HepG2 (cell line): ENCODE results near the gene PRELP. TPM values are rescaled to one million over a fixed set of nuclear protein-coding genes. Genes with fewer than 3 reads are reported as not detected.

Source experiments
- ATAC-seq: fragments of 200-7000 bp; cut with Tn5 transposase; 3 replicates; pipeline ENCODE4 v1.9.1; 2020; ENCODE audit warnings: mild to moderate bottlenecking, moderate library complexity
- BruUV-seq: library from RNA; stranded (reverse); fragments of 400-500 nt; replicated peaks from 2 replicates; lab custom pipeline; 2021; lab: Mats Ljungman, UMichigan
- CTCF ChIA-PET: fragments of 300-600 bp; formaldehyde crosslinking; extraction: SDS; loops from one replicate; lab custom pipeline; 2021; ENCODE audit warnings: low total read pairs, inconsistent platforms, low intra/inter-chr PET ratio; lab: Yijun Ruan, JAX
- POLR2A ChIA-PET: fragments of 350-600 bp; sonication (Branson Sonifier 250); formaldehyde crosslinking; loops from one replicate; lab custom pipeline; 2020; ENCODE audit warnings: antibody characterized with exemption, inconsistent platforms; lab: Yijun Ruan, JAX
- DNase-seq: peaks from one replicate; pipeline ENCODE4 v3.0.0-alpha.2; 2015; ENCODE audit warnings: low spot score
- FAIRE-seq: peaks from 3 replicates; lab custom pipeline; 2011; peaks lifted over from hg19 to GRCh38; lab: Jason Lieb, UNC
- H2AFZ ChIP-seq: one replicate; pipeline ENCODE4 v1.6.1; 2011; ENCODE audit warnings: low read length, inconsistent platforms
- H3K27ac ChIP-seq: fragments of 300-600 bp; 3 replicates; pipeline ENCODE4 v1.8.0; 2011; ENCODE audit warnings: mixed run types, mild to moderate bottlenecking, mixed read lengths, low read length, inconsistent platforms; ENCODE audit not compliant: insufficient read depth; ENCODE audit errors: extremely low read length
- H3K27me3 ChIP-seq, 2 experiments: fragments of 200-600 bp in 1 of 2; 2 replicates in 1 of 2; 3 replicates in 1 of 2; pipeline versions ENCODE4 v1.6.0 to v1.8.0; 2011; ENCODE audit warnings: low read length in 2 of 2, mild to moderate bottlenecking in 2 of 2, moderate library complexity in 2 of 2, inconsistent platforms in 1 of 2; ENCODE audit not compliant: insufficient read depth in 2 of 2, control insufficient read depth in 1 of 2
- H3K36me3 ChIP-seq, 2 experiments: fragments of 200-600 bp in 1 of 2; replicated peaks in 1 of 2; 2 replicates in 1 of 2; 3 replicates in 1 of 2; pipeline versions ENCODE4 v1.5.1 to v1.8.0; 2011; ENCODE audit warnings: low read length in 2 of 2, inconsistent platforms in 1 of 2; ENCODE audit not compliant: insufficient read depth in 2 of 2, control insufficient read depth in 1 of 2
- H3K4me1 ChIP-seq: 2 replicates; pipeline ENCODE4 v1.5.1; 2012; ENCODE audit warnings: low read length, inconsistent platforms; ENCODE audit not compliant: insufficient read depth
- H3K4me2 ChIP-seq: 2 replicates; pipeline ENCODE4 v1.6.0; 2011; ENCODE audit warnings: low read depth, low read length, inconsistent platforms
- H3K4me3 ChIP-seq, 3 experiments: fragments of 200-600 bp in 1 of 3; sonication (generic), shearing (Covaris generic) in 1 of 3; replicated peaks in 1 of 3; 2 replicates each; pipeline ENCODE4 v1.5.1; 2011 to 2016; ENCODE audit warnings: low read length in 3 of 3, inconsistent platforms in 2 of 3, low read depth in 2 of 3, mild to moderate bottlenecking in 2 of 3, control low read depth in 1 of 3, mixed read lengths in 1 of 3; ENCODE audit not compliant: insufficient read depth in 1 of 3
- H3K79me2 ChIP-seq: one replicate; pipeline ENCODE4 v1.6.1; 2011; ENCODE audit warnings: low read length, inconsistent platforms; ENCODE audit not compliant: insufficient read depth
- H3K9ac ChIP-seq: 2 replicates; pipeline ENCODE4 v1.6.0; 2011; ENCODE audit warnings: mild to moderate bottlenecking, low read depth, low read length, inconsistent platforms; ENCODE audit not compliant: insufficient read depth
- H3K9me3 ChIP-seq: 2 replicates; pipeline ENCODE4 v1.5.1; 2012; ENCODE audit warnings: mild to moderate bottlenecking, low read length
- H4K20me1 ChIP-seq: 2 replicates; pipeline ENCODE4 v1.6.0; 2011; ENCODE audit warnings: inconsistent platforms, mild to moderate bottlenecking, low read length, moderate library complexity; ENCODE audit not compliant: insufficient read depth
- KLF11 ChIP-seq: IDR thresholded peaks from 2 replicates; pipeline ENCODE4 v1.6.1; 2016; ENCODE audit warnings: missing compliant biosample characterization
- LCORL ChIP-seq, 2 experiments: fragments of 450-650 bp in 1 of 2; sonication (generic) in 1 of 2; formaldehyde crosslinking in 1 of 2; IDR thresholded peaks; 2 replicates each; pipeline versions ENCODE4 v1.5.0 to v1.6.1; 2017 to 2020; ENCODE audit warnings: antibody characterized with exemption in 1 of 2, missing genetic modification reagents in 1 of 2
- NFIB ChIP-seq: sonication (generic); formaldehyde crosslinking; IDR thresholded peaks from 2 replicates; pipeline ENCODE4 v1.9.0; 2021; ENCODE audit warnings: missing genetic modification reagents, mild to moderate bottlenecking, borderline replicate concordance
- ONECUT2 ChIP-seq: sonication (generic); formaldehyde crosslinking; IDR thresholded peaks from 2 replicates; pipeline ENCODE4 v1.4.0; 2020; ENCODE audit warnings: missing genetic modification reagents
- PAWR ChIP-seq: sonication (generic); formaldehyde crosslinking; IDR thresholded peaks from 2 replicates; pipeline ENCODE4 v1.4.0; 2020; ENCODE audit warnings: missing genetic modification reagents, mild to moderate bottlenecking, borderline replicate concordance
- PCBP1 ChIP-seq: fragments of 200-400 bp; formaldehyde crosslinking; IDR thresholded peaks from 2 replicates; pipeline ENCODE4 v1.6.1; 2017; ENCODE audit warnings: mild to moderate bottlenecking, low read depth, low read length, borderline replicate concordance
- SCMH1 ChIP-seq: sonication (generic); formaldehyde crosslinking; IDR thresholded peaks from 2 replicates; pipeline ENCODE4 v1.9.0; 2021; ENCODE audit warnings: missing genetic modification reagents, mild to moderate bottlenecking, borderline replicate concordance
- TBL1XR1 ChIP-seq: fragments of 150-350 bp; IDR thresholded peaks from 2 replicates; pipeline ENCODE4 v1.6.1; 2014; ENCODE audit warnings: borderline replicate concordance, low read length; ENCODE audit not compliant: partially characterized antibody
- TCF7L2 ChIP-seq: IDR thresholded peaks from 2 replicates; pipeline ENCODE4 v1.6.1; 2011; ENCODE audit warnings: mild to moderate bottlenecking, low read depth, low read length, moderate library complexity
- ZBTB7B ChIP-seq: sonication (generic); formaldehyde crosslinking; IDR thresholded peaks from 2 replicates; pipeline ENCODE4 v1.4.0; 2020; ENCODE audit warnings: missing genetic modification reagents
- ZNF546 ChIP-seq: sonication (generic); formaldehyde crosslinking; conservative IDR thresholded peaks from 2 replicates; pipeline ENCODE4 v1.8.1; 2023; ENCODE audit warnings: mild to moderate bottlenecking, missing genetic modification reagents
- ZNF674 ChIP-seq: sonication (generic); formaldehyde crosslinking; IDR thresholded peaks from 2 replicates; pipeline ENCODE4 v1.5.0; 2020; ENCODE audit warnings: low read depth, mild to moderate bottlenecking, missing genetic modification reagents
- ZNF737 ChIP-seq: sonication (generic); formaldehyde crosslinking; IDR thresholded peaks from 2 replicates; pipeline ENCODE4 v1.5.0; 2020; ENCODE audit warnings: missing genetic modification reagents, mild to moderate bottlenecking, borderline replicate concordance
- WGBS: methylation state at CpG from one replicate; pipeline ENCODE4 v1.1.6; 2017; ENCODE audit warnings: low lambda C conversion rate; 5-methylcytosine and 5-hydroxymethylcytosine counted together
- in situ Hi-C: cut with HindIII; loops from 2 replicates; pipeline ENCODE4 v1.10.0; 2017; ENCODE audit warnings: low pct_unique_long_range_greater_than_20kb; ENCODE audit not compliant: extremely low pct_ligation_motif_present
- intact Hi-C: fragments of 100-400 bp; cut with micrococcal nuclease; formaldehyde crosslinking; loops from one replicate; pipeline ENCODE4 v1.10.0; 2022; ENCODE audit not compliant: unreplicated experiment
- polyA plus RNA-seq, 8 experiments: library from polyadenylated mRNA; depleted of rRNA in 3 of 8; stranded (reverse) in 7 of 8; unstranded in 1 of 8; fragments of >200 nt; fragmentation: Illumina TruSeq in 4 of 8; extraction: Trizol in 4 of 8; gene quantifications; 2 replicates each; pipeline versions ENCODE4 v1.2.1 to v1.2.3, GENCODE V29; 2011 to 2016; ENCODE audit warnings: low read depth in 4 of 8, missing spikeins in 1 of 8, mixed read lengths in 1 of 8; ENCODE audit not compliant: insufficient read depth in 1 of 8
- total RNA-seq, 5 experiments: library from RNA; depleted of rRNA; stranded (reverse); fragments of >200 nt; fragmentation: Illumina TruSeq; extraction: Trizol; gene quantifications; 2 replicates each; pipeline ENCODE4 v1.2.3, GENCODE V29; 2016; ENCODE audit warnings: low read depth in 1 of 5
- TF ChIP-seq, protein P1 (sequence below): sonication (generic); formaldehyde crosslinking; IDR thresholded peaks from 2 replicates; pipeline ENCODE4 v1.4.0; 2020; ENCODE audit warnings: mild to moderate bottlenecking, missing genetic modification reagents
- TF ChIP-seq, protein P2 (sequence below): sonication (generic); formaldehyde crosslinking; IDR thresholded peaks from 2 replicates; pipeline ENCODE4 v1.4.0; 2020; ENCODE audit warnings: mild to moderate bottlenecking, missing genetic modification reagents, borderline replicate concordance
- TF ChIP-seq, protein P3 (sequence below): sonication (generic); formaldehyde crosslinking; IDR thresholded peaks from 2 replicates; pipeline ENCODE4 v1.4.0; 2020; ENCODE audit warnings: low read depth, missing genetic modification reagents

The PRELP gene
- total and polyA plus RNA-seq, 2 of the 13 experiments (the other 11 are each of a cell fraction or from before 2014, with no cell fraction given), result not detected

DNA sequence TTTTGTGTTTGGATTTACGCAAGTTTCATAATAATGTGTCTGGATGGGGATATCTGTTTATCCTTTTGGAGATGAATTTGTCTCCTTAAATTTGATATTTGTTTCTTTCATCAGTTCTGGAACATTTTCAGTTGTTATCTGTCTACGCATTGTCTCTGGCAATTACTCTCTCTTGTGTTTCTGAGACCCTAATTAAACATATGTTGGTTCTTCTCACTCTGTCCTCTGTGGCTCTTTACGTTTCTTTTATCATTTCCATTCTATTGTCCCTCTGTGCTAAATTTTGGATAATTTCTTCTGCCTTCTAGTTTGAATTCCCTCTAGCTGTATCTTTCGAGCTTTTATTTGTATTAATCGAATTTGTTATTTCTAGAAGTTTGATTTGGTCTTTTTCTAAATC, 17.5 kb upstream of the PRELP start:
- in situ Hi-C loops (no loop called here), intact Hi-C loops (no loop called here)
- no peak overlapping the region for H3K4me3 ChIP-seq
- no TSS peak for BruUV-seq
- ATAC-seq (no peak), FAIRE-seq (no peak), DNase-seq (no peak)
- H3K9ac ChIP-seq, result no peak overlapping the region
- no peak overlapping the region for H3K4me2 ChIP-seq
- no peaks in the 10 kb centered on the region for H3K4me1 ChIP-seq
- CTCF ChIA-PET, result no interaction called here
- H3K36me3 ChIP-seq, result no peaks in the 10 kb centered on the region
- peaks cover 0 to 7% of the 10 kb centered on the region in 2 experiments; a peak in 3 of 5 replicates for H3K27me3 ChIP-seq
- no peaks in the 10 kb centered on the region for H3K9me3 ChIP-seq
- H2AFZ ChIP-seq, result no peak overlapping the region
- H4K20me1 ChIP-seq, result no peaks in the 10 kb centered on the region
- H3K27ac ChIP-seq, result no peak overlapping the region
- WGBS, result 25% methylated on average over 5 of the region's 5 CpGs
- H3K79me2 ChIP-seq, result no peaks in the 10 kb centered on the region
- POLR2A ChIA-PET, result no interaction called here
- no peak for TF ChIP-seq LCORL (IDR thresholded peaks at IDR 0.05)
- TF ChIP-seq LCORL (CRISPR knock-in tag; IDR thresholded peaks at IDR 0.05), result no peak
- TF ChIP-seq ZNF546, result no peak
- TF ChIP-seq, protein P1, sequence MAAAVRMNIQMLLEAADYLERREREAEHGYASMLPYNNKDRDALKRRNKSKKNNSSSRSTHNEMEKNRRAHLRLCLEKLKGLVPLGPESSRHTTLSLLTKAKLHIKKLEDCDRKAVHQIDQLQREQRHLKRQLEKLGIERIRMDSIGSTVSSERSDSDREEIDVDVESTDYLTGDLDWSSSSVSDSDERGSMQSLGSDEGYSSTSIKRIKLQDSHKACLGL, result no peak
- no peak for TF ChIP-seq TCF7L2
- TF ChIP-seq, protein P2, sequence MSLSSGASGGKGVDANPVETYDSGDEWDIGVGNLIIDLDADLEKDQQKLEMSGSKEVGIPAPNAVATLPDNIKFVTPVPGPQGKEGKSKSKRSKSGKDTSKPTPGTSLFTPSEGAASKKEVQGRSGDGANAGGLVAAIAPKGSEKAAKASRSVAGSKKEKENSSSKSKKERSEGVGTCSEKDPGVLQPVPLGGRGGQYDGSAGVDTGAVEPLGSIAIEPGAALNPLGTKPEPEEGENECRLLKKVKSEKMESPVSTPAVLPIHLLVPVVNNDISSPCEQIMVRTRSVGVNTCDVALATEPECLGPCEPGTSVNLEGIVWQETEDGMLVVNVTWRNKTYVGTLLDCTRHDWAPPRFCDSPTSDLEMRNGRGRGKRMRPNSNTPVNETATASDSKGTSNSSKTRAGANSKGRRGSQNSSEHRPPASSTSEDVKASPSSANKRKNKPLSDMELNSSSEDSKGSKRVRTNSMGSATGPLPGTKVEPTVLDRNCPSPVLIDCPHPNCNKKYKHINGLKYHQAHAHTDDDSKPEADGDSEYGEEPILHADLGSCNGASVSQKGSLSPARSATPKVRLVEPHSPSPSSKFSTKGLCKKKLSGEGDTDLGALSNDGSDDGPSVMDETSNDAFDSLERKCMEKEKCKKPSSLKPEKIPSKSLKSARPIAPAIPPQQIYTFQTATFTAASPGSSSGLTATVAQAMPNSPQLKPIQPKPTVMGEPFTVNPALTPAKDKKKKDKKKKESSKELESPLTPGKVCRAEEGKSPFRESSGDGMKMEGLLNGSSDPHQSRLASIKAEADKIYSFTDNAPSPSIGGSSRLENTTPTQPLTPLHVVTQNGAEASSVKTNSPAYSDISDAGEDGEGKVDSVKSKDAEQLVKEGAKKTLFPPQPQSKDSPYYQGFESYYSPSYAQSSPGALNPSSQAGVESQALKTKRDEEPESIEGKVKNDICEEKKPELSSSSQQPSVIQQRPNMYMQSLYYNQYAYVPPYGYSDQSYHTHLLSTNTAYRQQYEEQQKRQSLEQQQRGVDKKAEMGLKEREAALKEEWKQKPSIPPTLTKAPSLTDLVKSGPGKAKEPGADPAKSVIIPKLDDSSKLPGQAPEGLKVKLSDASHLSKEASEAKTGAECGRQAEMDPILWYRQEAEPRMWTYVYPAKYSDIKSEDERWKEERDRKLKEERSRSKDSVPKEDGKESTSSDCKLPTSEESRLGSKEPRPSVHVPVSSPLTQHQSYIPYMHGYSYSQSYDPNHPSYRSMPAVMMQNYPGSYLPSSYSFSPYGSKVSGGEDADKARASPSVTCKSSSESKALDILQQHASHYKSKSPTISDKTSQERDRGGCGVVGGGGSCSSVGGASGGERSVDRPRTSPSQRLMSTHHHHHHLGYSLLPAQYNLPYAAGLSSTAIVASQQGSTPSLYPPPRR (CRISPR knock-in tag), result no peak
- no peak for TF ChIP-seq ZBTB7B (CRISPR knock-in tag)
- TF ChIP-seq ZNF674 (CRISPR knock-in tag), result no peak
- no peak for TF ChIP-seq ONECUT2 (CRISPR knock-in tag)
- no peak for TF ChIP-seq SCMH1 (CRISPR knock-in tag)
- no peak for TF ChIP-seq NFIB
- no peak for TF ChIP-seq PCBP1
- no peak for TF ChIP-seq ZNF737 (CRISPR knock-in tag)
- TF ChIP-seq, protein P3, sequence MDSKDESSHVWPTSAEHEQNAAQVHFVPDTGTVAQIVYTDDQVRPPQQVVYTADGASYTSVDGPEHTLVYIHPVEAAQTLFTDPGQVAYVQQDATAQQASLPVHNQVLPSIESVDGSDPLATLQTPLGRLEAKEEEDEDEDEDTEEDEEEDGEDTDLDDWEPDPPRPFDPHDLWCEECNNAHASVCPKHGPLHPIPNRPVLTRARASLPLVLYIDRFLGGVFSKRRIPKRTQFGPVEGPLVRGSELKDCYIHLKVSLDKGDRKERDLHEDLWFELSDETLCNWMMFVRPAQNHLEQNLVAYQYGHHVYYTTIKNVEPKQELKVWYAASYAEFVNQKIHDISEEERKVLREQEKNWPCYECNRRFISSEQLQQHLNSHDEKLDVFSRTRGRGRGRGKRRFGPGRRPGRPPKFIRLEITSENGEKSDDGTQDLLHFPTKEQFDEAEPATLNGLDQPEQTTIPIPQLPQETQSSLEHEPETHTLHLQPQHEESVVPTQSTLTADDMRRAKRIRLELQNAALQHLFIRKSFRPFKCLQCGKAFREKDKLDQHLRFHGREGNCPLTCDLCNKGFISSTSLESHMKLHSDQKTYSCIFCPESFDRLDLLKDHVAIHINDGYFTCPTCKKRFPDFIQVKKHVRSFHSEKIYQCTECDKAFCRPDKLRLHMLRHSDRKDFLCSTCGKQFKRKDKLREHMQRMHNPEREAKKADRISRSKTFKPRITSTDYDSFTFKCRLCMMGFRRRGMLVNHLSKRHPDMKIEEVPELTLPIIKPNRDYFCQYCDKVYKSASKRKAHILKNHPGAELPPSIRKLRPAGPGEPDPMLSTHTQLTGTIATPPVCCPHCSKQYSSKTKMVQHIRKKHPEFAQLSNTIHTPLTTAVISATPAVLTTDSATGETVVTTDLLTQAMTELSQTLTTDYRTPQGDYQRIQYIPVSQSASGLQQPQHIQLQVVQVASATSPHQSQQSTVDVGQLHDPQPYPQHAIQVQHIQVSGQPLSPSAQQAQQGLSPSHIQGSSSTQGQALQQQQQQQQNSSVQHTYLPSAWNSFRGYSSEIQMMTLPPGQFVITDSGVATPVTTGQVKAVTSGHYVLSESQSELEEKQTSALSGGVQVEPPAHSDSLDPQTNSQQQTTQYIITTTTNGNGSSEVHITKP (CRISPR knock-in tag), result no peak
- no peak for TF ChIP-seq KLF11 (CRISPR knock-in tag)
- no peak for TF ChIP-seq PAWR (CRISPR knock-in tag)
- TF ChIP-seq TBL1XR1, result no peak
